ENCODE results near the gene OR10J4.
"Not testable (repeated sequence)": the region's sequence is repeated elsewhere in the genome, so short reads cannot be mapped to it uniquely, and the experiment has no call there.

Gene OR10J4

DNA sequence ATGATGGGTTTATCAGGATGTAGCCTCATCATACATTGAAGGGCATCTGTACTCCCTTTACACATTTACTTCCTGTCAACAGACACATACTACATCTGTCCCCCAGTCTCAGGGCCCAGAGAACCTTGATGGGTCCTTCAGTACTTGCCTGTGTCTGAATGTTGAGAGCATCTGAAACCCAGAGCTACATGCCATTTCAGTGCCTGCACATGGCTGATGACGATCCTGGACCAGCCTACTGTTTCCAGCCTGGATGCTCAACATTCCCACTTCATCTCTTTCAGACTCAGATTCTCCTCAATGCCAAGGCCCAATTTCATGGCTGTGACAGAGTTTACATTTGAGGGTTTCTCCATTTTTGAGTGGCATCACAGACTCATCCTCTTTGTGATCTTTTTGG lies at the start of gene OR10J4:
OR10J4 (plus strand) TSS at position 301 of the 400 bp plus-strand sequence.
- DNase-seq: no peak

DNA sequence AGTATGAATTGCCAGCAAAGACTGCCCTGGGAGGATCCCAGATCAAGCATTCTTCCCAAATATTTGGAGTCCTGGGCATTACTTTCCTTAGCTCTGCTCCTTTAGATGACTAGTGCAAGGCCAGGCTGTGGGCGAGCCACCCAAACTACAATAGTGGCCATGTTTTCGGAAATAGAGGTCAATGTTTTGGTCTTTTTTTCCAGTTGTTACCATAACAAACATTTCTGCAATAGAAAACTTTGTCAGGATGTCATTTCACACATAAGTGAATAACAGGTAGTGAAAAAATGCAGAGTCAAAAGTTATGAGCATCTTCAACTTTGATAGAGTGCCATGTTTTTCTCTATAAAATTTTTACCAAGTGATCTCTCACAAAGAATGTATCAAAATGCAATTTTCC lies 25.2 kb upstream of the OR10J4 start:
- DNase-seq: no peak

DNA sequence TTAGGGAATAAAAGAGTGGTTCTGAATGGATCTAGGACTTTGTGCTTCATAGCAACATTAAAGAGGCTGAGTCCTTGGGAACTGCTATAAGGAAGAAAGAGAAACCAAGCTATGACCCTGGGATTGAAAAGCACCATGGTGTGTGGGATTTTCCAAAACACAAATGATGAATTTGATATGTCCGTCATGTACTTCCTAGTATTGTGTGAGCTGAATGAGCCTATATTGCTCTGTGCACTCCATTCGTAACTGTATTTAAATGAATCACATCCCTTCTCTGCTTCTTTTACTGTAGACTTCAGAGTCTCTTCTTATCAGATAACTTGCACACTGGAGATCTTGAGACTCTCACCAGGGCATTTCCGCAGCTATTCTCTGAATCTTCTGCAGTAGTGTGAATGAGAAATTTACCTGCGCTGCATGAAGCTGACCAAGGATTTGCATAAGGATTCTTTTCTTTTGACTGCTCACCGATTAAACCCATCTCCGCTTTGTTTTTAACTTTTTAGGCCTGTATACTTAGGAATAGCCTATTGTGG lies 23.1 kb upstream of the OR10J4 start:
- no peak for DNase-seq

DNA sequence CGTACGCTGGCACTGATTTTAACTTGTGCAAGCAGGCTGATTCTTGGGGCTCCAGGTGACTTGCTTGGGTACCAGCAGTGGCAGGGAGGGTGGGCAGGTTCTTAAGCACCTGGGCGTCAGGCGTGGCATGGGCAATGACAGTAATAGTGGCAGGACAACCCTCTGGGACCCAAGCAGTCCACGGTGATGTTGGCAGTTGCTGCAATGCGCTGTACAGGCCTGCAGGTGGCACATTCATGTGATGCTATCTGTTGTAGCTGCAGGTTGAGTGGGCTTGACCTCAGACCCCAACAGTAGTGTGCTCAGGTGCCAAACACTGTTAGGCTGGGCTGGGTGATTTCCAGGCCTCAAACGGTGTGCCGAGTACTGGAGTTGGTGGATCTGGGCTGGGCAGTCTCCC lies 10.2 kb upstream of the OR10J4 start:
- DNase-seq: no peak

DNA sequence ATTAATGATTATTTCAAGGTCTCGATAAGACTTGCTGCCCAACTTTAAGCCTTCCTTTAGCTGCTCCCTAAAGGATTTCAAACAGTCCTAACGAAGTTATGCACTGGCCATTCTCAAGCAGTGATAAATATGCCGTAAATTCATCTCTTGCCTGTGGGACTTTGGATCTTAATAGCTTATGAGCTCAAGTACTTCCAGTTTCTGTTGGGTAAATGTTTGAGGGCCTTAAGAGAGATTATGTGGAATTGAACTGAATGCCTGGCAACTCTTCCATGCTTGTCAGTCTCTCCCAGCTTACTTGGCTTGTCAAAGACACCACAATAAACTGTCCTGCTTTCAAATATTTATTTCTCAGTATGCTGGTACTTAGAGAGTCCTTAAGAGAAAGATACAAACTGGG lies 3.5 kb upstream of the OR10J4 start:
- no peak for DNase-seq

DNA sequence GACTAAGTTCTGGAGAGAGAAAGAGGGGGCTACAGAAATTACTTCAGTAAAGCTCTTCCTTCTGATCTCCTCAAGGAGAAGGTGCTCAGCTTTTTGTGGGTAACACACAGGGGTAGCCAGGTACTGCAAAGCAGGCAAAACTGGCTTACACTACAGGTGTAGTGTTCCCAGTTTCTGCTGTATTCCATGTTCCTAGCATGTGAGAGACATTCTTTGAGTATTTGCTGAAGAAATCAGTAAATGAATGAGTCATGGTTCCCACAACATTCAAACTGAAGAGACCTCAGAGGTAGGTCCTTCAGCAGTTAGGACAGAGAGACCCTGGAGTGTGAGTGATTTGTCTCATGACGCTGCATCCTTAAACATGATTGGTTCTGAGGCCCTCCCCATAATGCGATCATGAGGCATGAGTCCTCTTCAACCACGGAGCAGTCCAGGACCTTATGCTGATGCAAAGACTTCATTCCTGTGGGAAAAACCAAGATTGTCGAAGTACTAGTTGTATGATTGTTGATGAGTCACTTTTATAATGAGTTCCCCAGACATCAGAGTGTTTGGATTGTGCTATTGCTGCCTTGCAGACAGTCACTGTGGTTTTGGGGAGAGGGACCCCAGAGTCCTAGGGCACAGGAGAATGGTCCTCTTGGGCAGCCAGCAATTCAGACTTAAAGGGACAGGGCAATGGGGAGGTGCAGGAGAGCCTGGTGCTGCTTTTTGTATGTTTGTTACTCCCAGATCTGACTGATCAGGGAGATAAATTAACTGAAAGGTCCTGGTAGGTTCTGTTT lies 2.7 kb upstream of the OR10J4 start:
- DNase-seq: no peak

DNA sequence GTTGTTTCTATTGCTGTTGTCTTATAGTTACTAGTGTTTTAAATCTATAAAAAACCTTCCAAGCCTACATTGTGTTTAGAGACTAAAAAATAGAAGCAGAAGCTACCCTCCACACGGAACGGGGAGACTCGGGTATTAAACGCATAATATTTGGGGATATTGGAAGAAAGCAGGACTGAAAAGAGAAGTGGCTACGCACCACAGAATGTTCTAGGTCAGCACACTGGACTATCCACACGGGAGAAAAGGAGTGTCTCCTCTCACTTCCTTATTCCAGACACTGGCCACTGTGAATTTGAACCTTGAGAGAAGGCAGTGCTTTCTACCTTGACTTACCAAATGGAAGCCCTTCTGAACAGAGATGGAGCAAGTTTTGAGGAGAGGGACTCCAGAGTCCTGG lies 1.0 kb upstream of the OR10J4 start:
- DNase-seq: no peak

DNA sequence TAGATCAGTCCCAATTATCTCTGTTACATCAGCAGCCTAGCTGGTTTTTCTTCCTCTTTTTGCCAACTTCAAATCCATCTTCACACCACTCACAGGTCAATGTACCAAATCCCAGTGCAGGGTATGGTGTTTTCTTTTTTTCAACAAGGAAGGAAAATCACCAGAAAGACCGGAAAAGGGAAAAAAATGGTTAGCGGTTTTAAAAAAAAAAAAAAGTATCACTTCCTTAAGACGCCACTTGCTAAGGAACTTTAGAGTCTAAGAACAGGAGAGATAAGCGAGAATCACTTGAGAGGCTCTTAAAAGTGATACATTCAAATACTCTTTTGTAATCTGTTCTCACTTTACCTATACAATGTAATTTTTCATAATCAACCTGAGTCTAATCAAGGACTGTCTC lies 4.5 kb downstream of the OR10J4 start:
- no peak for DNase-seq

DNA sequence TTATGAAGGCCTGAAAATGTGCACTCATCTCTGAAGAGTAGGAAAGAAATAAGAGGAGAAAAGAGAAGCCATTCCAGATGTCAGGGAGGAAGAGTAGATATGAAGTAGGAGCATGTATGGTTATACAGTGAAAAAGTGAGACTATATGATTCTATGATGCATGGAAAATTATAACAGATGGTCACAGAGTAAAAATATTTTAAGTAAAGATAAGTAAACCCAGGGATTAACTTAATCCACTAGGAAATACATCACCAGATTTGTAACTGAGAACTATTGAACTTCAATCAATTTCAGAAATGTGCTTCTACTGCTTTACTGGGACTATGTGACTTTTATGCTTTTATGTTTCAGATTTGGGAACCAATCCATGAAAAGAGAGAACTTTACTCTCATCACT lies 7.4 kb downstream of the OR10J4 start, which contains the start of gene OR10J1:
OR10J1 (plus strand) TSS at position 301 of the 400 bp plus-strand sequence; CDS start at position 371, 70 bp downstream.
- DNase-seq: no peak

DNA sequence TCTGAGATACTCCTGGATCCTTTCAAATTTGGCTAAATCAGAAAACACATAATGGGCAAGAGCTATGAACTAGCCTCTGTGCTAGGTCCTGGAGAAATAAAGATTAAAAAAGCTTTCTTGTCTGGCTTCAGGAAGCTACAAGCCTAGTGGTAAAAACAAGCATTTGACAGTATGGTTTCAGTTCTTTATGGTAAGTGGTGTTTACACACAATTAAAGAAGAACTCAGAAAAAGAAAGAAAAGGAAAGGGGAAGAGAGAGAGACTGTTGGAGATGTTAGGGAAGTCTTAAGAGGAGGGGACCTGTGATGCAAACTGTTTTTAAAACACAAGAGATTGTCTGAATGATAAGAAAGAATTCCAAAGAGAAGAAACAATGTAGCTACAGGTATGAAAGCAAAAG lies 9.4 kb downstream of the OR10J4 start:
- no peak for DNase-seq

DNA sequence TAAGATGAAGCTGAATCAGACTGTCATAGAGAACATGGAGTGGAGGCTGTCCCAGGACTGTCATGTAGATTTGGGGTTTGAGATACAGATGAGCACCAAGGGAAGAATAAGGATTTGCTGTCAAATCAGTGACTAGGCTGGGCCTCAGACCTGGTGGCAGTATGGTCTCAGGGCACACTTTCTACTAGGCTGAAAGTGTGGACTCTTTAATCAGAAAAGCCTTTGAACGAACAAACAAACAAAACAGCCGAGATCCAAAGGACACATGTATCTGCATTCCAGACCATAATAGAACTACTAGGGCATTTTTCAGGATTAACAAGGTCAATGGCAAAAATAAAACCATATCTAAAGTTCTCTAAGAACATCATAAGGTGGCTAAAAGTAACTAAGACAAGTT lies 10.4 kb downstream of the OR10J4 start:
- DNase-seq: no peak

DNA sequence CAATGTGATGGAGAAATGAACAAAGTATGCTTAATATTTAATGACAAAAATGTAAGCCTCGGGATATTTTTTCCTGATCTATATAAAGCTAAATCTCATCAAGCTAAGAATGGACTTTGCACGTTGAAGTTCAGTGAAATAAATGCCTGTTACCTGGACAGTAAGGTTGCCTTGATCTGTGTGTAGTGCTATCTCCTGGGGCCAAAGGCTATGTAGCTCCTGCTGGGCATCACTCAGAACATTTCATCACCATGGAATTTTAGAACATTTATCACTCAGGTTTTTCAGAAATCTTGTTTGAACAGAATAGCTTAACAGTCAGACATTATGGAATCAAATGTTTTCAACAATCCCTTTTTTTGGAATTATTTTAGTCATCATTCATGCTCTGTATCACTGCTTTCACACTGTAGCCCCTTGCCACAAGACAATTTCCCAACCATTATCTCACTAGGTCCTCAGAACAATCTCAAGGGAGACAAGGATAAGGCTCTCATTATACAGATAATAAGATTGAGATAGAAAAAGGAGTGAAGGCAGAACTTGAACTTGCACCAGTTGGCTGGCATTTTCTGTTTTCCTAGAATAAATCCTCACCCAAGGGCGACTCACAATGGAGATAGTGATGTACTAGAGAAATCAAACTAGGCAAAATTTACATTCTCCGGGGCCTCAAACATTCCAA lies 11.2 kb downstream of the OR10J4 start:
- no peak for DNase-seq

DNA sequence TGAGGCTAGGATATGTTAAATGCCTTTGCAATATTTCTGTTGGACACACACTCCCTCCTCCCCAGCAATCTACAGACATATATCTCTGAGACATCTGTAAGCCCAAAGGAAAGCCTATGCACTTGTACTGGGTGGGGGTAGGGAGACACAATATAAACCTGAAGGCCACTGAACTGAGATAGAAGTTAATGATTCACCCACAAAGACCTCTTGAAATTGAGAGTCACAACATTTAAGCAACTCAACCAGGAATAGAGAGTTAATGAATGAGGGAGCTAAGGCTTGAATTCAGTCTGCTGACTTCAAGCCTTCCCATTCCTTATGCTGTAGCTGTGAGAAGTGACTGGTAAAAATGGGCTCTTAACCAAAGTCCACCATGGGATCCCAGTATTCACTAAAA lies 12.5 kb downstream of the OR10J4 start:
- DNase-seq: no peak

DNA sequence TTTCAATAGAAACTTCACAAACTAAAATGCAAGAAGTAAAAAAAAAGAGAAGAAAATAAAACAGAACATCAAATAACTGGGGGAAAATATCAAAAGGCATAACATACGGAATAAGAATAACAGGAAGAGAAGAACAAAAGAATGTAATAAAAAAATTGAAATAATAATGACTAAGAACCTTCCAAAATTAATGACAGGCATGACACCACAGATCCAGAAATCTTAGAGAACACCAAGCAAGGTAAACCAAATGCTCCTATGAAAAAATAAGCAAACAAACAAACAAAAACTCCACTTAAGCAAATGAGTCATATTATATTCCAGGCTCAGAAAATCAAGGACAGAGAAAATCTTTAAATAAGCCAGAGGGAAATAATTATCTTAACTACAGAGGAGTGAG lies 16.2 kb downstream of the OR10J4 start:
- DNase-seq: no peak

DNA sequence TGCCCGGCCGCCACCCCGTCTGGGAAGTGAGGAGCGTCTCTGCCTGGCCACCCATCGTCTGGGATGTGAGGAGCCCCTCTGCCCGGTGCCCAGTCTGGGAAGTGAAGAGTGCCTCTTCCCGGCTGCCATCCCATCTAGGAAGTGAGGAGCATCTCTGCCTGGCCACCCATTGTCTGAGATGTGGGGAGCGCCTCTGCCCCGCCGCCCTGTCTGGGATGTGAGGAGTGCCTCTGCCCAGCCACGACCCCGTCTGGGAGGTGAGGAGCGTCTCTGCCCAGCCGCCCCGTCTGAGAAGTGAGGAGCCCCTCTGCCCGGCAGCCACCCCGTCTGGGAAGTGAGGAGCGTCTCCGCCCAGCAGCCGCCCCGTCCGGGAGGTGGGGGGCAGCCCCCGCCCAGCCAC lies 17.6 kb downstream of the OR10J4 start:
- not testable (repeated sequence) for DNase-seq

DNA sequence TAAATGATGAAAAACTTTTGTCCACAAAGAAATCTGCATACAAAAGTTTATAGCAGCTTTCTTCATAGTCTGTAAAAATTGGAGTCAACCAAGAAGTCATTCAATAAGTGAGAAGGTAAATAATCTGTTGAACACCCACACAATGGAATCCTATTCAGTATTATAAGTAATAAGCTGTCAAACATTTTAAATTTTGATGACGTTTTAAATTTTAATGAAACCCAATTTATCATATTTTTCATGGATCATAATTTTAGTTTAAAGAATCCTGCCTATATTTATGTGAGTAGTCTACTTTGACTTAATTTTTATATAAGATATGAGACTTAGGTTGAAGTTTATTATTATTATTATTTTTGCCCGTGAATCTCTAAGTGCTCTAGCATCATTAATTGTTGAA lies 27.5 kb downstream of the OR10J4 start:
- no peak for DNase-seq

DNA sequence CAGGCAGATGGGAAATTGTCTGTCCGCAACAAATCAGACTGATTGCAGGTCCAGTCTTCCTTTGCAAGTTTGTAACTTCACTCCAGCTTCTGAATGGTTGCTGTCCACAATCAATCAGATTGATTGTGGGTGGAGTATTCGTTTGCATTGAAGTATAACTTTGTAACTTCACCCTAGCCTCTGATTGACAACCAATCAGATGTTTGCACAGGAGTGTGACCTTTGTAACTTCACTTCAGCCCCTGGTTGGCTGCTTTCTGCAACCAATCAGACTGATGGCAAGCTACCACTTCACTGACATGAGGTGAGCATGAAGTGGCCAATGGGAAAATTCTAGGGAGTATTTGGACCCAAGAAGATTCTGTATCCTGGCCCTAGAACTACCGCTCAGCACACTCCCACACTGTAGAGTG lies 33.2 kb downstream of the OR10J4 start:
- no peak for DNase-seq

DNA sequence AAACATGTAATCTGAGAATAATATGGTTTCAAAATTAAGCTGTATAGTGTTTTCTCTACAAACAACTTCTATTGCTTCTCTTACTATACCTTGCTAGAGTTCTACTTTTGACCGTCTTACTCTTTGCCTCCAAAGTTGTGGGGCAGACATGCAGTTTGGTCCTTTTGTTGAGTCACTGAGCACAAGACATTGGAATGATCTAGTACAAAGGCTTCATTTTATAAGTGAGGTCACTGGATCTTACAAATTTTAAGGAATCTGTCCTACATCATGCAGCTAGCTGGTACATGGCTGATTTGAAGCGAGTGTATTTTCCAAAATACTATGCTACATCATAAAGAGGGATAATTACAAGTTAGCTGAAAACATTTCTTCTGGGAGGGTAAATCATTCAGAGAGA lies 36.3 kb downstream of the OR10J4 start:
- no peak for DNase-seq

DNA sequence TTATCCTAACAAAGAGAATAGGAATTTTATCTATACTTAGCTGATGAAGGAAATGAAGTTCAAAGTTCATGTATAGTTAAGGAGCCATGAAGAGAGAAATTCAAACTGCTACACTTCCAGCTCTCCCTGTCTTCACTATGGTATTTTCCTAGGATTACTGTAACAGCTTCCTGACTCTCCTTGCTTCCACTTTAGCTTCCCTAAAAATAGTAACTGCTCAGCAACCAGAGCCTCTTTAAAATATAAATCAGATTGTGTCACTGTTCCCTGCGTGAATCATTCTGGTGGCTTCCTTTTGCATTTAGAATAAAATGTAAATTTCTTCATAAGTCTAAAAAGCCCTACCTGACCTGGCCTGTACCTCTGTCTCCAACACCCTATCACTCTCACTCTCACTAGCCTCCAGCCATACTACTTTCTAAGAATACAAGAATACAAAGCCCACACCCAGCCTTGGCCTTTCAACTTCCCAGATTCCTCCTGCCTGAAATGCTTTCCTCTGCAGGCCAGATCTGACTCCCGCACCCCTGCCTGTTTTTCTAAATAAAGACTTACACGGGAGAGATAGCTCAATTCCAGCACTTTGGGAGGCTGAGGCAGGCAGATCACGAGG lies 38.0 kb downstream of the OR10J4 start:
- DNase-seq: no peak

DNA sequence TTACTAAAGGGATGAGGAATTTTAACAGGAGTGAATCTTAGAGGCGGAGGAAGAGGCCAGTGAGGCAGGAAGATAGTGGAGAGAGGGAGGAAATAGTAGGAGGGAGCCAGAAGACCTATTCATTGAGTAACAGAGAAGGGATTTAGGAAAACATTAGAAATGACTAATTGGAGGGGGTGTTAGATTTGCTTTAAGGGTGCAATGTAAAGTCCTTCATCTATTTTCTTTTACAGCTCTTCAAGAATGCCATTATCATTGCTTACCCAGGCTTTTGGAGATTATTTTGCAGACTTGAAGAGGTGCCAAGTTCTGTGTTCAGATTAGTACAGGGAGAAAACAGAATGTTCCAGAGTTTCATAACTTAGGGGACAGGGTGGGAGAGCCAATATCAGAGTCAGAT lies 41.3 kb downstream of the OR10J4 start:
- DNase-seq: no peak

DNA sequence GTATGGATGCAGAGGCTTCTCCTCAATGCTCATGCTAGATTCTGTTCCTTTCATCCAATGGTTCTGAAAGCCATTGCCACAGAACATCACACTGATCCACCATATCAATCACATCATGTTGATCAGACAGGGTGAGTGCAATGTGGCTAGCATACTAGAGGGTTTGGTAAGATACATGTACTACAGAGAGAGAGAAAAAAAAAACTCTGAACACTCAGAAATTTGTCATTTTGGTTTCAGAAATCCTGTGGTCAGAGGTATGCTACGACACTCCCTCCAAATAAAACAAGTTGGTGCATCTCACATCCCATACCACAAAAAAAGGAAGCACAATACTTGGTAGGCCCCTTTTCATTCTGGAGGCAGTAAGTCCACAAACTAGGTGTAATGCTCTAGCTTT lies 42.9 kb downstream of the OR10J4 start:
- DNase-seq: no peak

Measured in NCI-H1105 treated with DMSO at 0.1 percent for 48 hours (cell line).